Neural cell (in vitro differentiated cells): ENCODE results near the gene NEURL1. TPM values are rescaled to one million over a fixed set of nuclear protein-coding genes. Genes with fewer than 3 reads are reported as not detected.

Source experiments
- H2AFZ ChIP-seq: fragments of 200-600, 300-800 bp; sonication (generic), shearing (Covaris generic); 2 replicates; pipeline ENCODE4 v1.6.0; 2014; ENCODE audit warnings: low read depth, mild to moderate bottlenecking, antibody characterized with exemption, low read length, moderate library complexity
- H3F3A ChIP-seq: fragments of 200-600 bp; shearing (Covaris generic); 2 replicates; pipeline ENCODE4 v1.6.1; 2016; ENCODE audit warnings: mild to moderate bottlenecking, moderate library complexity, mixed read lengths, antibody characterized with exemption, low read length; ENCODE audit not compliant: insufficient read depth, poor library complexity, severe bottlenecking
- H3K27ac ChIP-seq: fragments of 200-600, 300-800 bp; sonication (generic), shearing (Covaris generic); 2 replicates; pipeline ENCODE4 v1.5.1; 2014; ENCODE audit warnings: mild to moderate bottlenecking, low read length, moderate library complexity
- H3K27me3 ChIP-seq: fragments of 300-800, 200-600 bp; sonication (generic), shearing (Covaris generic); 2 replicates; pipeline ENCODE4 v1.6.0; 2014; ENCODE audit warnings: mild to moderate bottlenecking, low read depth, low read length, moderate library complexity; ENCODE audit not compliant: insufficient read depth
- H3K36me3 ChIP-seq: fragments of 300-800, 200-600 bp; sonication (generic), shearing (Covaris generic); 2 replicates; pipeline ENCODE4 v1.5.1; 2014; ENCODE audit warnings: mild to moderate bottlenecking, antibody characterized with exemption, low read length, moderate library complexity; ENCODE audit not compliant: insufficient read depth
- H3K4me2 ChIP-seq: fragments of 300-800, 200-600 bp; sonication (generic), shearing (Covaris generic); 2 replicates; pipeline ENCODE4 v1.6.0; 2014; ENCODE audit warnings: mild to moderate bottlenecking, low read length
- H3K4me3 ChIP-seq: fragments of 300-800, 200-600 bp; sonication (generic), shearing (Covaris generic); 2 replicates; pipeline ENCODE4 v1.5.1; 2014; ENCODE audit warnings: mild to moderate bottlenecking, low read length, moderate library complexity
- H3K79me2 ChIP-seq: fragments of 200-600 bp; shearing (Covaris generic); replicated peaks from 2 replicates; pipeline ENCODE4 v1.6.0; 2014; ENCODE audit warnings: mild to moderate bottlenecking, low read length, moderate library complexity; ENCODE audit not compliant: insufficient read depth
- H3K9ac ChIP-seq: fragments of 300-800, 200-600 bp; sonication (generic), shearing (Covaris generic); 2 replicates; pipeline ENCODE4 v1.6.1; 2016; ENCODE audit warnings: mild to moderate bottlenecking, low read length, mixed read lengths
- H3K9me2 ChIP-seq: fragments of 200-600 bp; shearing (Covaris generic); 2 replicates; pipeline ENCODE4 v1.6.1; 2016; ENCODE audit warnings: mild to moderate bottlenecking, low read length, mixed read lengths; ENCODE audit not compliant: insufficient read depth
- H3K9me3 ChIP-seq: fragments of 200-600, 300-800 bp; sonication (generic), shearing (Covaris generic); 2 replicates; pipeline ENCODE4 v1.6.1; 2016; ENCODE audit warnings: mild to moderate bottlenecking, mixed run types, low read length, moderate library complexity, mixed read lengths
- H4K20me1 ChIP-seq: fragments of 200-600 bp; shearing (Covaris generic); 2 replicates; pipeline ENCODE4 v1.6.1; 2016; ENCODE audit warnings: mild to moderate bottlenecking, mixed run types; ENCODE audit not compliant: insufficient read depth
- CTCF ChIP-seq: fragments of 450-650 bp; IDR thresholded peaks from 2 replicates; pipeline ENCODE4 v1.5.1; 2014; ENCODE audit warnings: antibody characterized with exemption, mild to moderate bottlenecking, moderate library complexity; ENCODE audit not compliant: poor library complexity, severe bottlenecking
- EP300 ChIP-seq: fragments of 450-650 bp; conservative IDR thresholded peaks from 2 replicates; pipeline ENCODE4 v1.6.1; 2014; ENCODE audit warnings: antibody characterized with exemption, mild to moderate bottlenecking, moderate library complexity; ENCODE audit not compliant: poor library complexity, severe bottlenecking
- EZH2 ChIP-seq: fragments of 200-600, 300-800 bp; shearing (Covaris generic), sonication (generic); IDR thresholded peaks from 2 replicates; pipeline ENCODE4 v1.6.1; 2014; ENCODE audit warnings: antibody characterized with exemption, low read length, borderline replicate concordance, mild to moderate bottlenecking; ENCODE audit not compliant: insufficient read depth, poor library complexity, severe bottlenecking
- MXI1 ChIP-seq: fragments of 450-650 bp; conservative IDR thresholded peaks from 2 replicates; pipeline ENCODE4 v1.6.1; 2014; ENCODE audit warnings: antibody characterized with exemption, mild to moderate bottlenecking; ENCODE audit not compliant: poor library complexity, severe bottlenecking
- POLR2AphosphoS5 ChIP-seq: IDR thresholded peaks from 2 replicates; pipeline ENCODE4 v1.6.1; 2012
- RAD21 ChIP-seq: fragments of 450-650 bp; conservative IDR thresholded peaks from 2 replicates; pipeline ENCODE4 v1.6.1; 2014; ENCODE audit warnings: antibody characterized with exemption, mild to moderate bottlenecking, moderate library complexity
- REST ChIP-seq: IDR thresholded peaks from 2 replicates; pipeline ENCODE4 v1.6.1; 2012; ENCODE audit warnings: borderline replicate concordance
- SMC3 ChIP-seq: fragments of 450-650 bp; conservative IDR thresholded peaks from 2 replicates; pipeline ENCODE4 v1.6.1; 2014; ENCODE audit warnings: antibody characterized with exemption, mild to moderate bottlenecking, moderate library complexity; ENCODE audit not compliant: poor library complexity
- TAF1 ChIP-seq: IDR thresholded peaks from 2 replicates; pipeline ENCODE4 v1.6.1; 2012; ENCODE audit warnings: low read depth
- polyA plus RNA-seq: library from polyadenylated mRNA; depleted of rRNA; stranded (reverse); fragments of >200 nt; gene quantifications from 2 replicates; pipeline ENCODE4 v1.2.3, GENCODE V29; 2014

The NEURL1 gene
- polyA plus RNA-seq, 1 donor from 2014 or later: 12.3 TPM

GRCh38 chr10:103619424-103620351 lies 126.2 kb downstream of the NEURL1 start:
- H3K4me3 ChIP-seq: no peak overlapping the region
- H2AFZ ChIP-seq: no peak overlapping the region
- TF ChIP-seq REST: no peak
- TF ChIP-seq POLR2AphosphoS5: no peak
- TF ChIP-seq EP300: no peak
- no peak for TF ChIP-seq RAD21
- TF ChIP-seq EZH2: no peak
- no peak for TF ChIP-seq SMC3
- no peaks in the 10 kb centered on the region for H3F3A ChIP-seq
- H3K9me3 ChIP-seq: no peaks in the 10 kb centered on the region
- H4K20me1 ChIP-seq: no peaks in the 10 kb centered on the region
- H3K27me3 ChIP-seq: no peaks in the 10 kb centered on the region
- no peak overlapping the region for H3K4me2 ChIP-seq
- H3K9ac ChIP-seq: no peak overlapping the region
- no peak overlapping the region for H3K27ac ChIP-seq
- H3K79me2 ChIP-seq: no peaks in the 10 kb centered on the region
- no peaks in the 10 kb centered on the region for H3K36me3 ChIP-seq
- H3K9me2 ChIP-seq: no peaks in the 10 kb centered on the region

GRCh38 chr10:103620352-103620740 lies 126.8 kb downstream of the NEURL1 start:
- H3K27ac ChIP-seq: no peak overlapping the region
- H2AFZ ChIP-seq: no peak overlapping the region

More at GRCh38 chr10:103620352-103620740, 126.8 kb downstream of the NEURL1 start:
- H3K4me3 ChIP-seq: no peak overlapping the region
- H3K9me3 ChIP-seq: no peaks in the 10 kb centered on the region
- H3K27me3 ChIP-seq: no peaks in the 10 kb centered on the region
- no peak overlapping the region for H3K4me2 ChIP-seq
- H3K9me2 ChIP-seq: no peaks in the 10 kb centered on the region
- H4K20me1 ChIP-seq: no peaks in the 10 kb centered on the region
- H3F3A ChIP-seq: no peaks in the 10 kb centered on the region
- no peaks in the 10 kb centered on the region for H3K36me3 ChIP-seq
- TF ChIP-seq SMC3: no peak
- TF ChIP-seq POLR2AphosphoS5: no peak
- no peak for TF ChIP-seq CTCF
- no peak for TF ChIP-seq TAF1
- TF ChIP-seq RAD21: no peak
- TF ChIP-seq EZH2: no peak
- no peak for TF ChIP-seq EP300
- TF ChIP-seq REST: no peak
- TF ChIP-seq MXI1: no peak
- no peaks in the 10 kb centered on the region for H3K79me2 ChIP-seq
- H3K9ac ChIP-seq: no peak overlapping the region
